Activated T-helper 2 cell treated with anti-CD3 and anti-CD28 coated beads, Interferon-gamma antibody, Interleukin-2, Interleukin-4, amounts not matched to agents 10 μg/mL and 5 μg/mL and 100 μg/mL, durations not matched to agents 14 hours and 24 hours and 36 hours (primary cell): ENCODE results near the gene PORCN. TPM values are rescaled to one million over a fixed set of nuclear protein-coding genes. Genes with fewer than 3 reads are reported as not detected.
A peak's percentile ranks its signal among the peaks of the same experiment; 100 is the strongest.

Experiments
- DNase-seq: peaks from one replicate; pipeline ENCODE4 v3.0.0; 2021; ENCODE audit warnings: low spot score
- H3K27ac Mint-ChIP-seq: one replicate; pipeline ENCODE4 v1.8.0; 2021; ENCODE audit warnings: mixed read lengths
- H3K27me3 Mint-ChIP-seq: one replicate; pipeline ENCODE4 v1.8.0; 2021; ENCODE audit warnings: low read depth, mixed read lengths
- H3K36me3 Mint-ChIP-seq: one replicate; pipeline ENCODE4 v1.8.0; 2021; ENCODE audit warnings: low read depth, mixed read lengths
- H3K4me1 Mint-ChIP-seq: one replicate; pipeline ENCODE4 v1.8.0; 2021; ENCODE audit warnings: low read depth, mixed read lengths
- H3K4me3 Mint-ChIP-seq: one replicate; pipeline ENCODE4 v1.8.0; 2021; ENCODE audit warnings: low read depth, mild to moderate bottlenecking, moderate library complexity, mixed read lengths
- H3K9me3 Mint-ChIP-seq: one replicate; pipeline ENCODE4 v1.8.0; 2021; ENCODE audit warnings: mixed read lengths
- intact Hi-C: fragments of 100-400 bp; cut with micrococcal nuclease; formaldehyde crosslinking; loops from one replicate; pipeline ENCODE4 v1.15.1; 2023
- total RNA-seq: library from RNA; stranded (reverse); gene quantifications from 2 replicates; pipeline ENCODE4 v1.2.3, GENCODE V29; 2022

Gene PORCN
- 16.5 and 17.7 TPM in 2 replicates for total RNA-seq

- peaks cover 12% of the 10 kb centered on the region for H3K36me3 Mint-ChIP-seq
- H3K4me1 Mint-ChIP-seq, result peaks cover 22% of the 10 kb centered on the region
- peak within 1 kb of the TSS; percentile 87 for H3K27ac Mint-ChIP-seq
- H3K4me3 Mint-ChIP-seq, result peak within 1 kb of the TSS; percentile 93
- intact Hi-C loops, result loop anchor here (1.0 kb wide), 2 partner anchors 13 to 31 kb away; partner anchors contain the start of genes EBP and TBC1D25
- no peaks in the 10 kb centered on the region for H3K9me3 Mint-ChIP-seq
- no peaks in the 10 kb centered on the region for H3K27me3 Mint-ChIP-seq
- DNase-seq, result peak; percentile 71
Observed at GRCh38 chrX:48508400-48509244, at the start of gene PORCN. Gene PORCN, plus strand, starts transcription at chrX:48508992. Its CDS starts 829 bp downstream, at chrX:48509821.

DNA sequence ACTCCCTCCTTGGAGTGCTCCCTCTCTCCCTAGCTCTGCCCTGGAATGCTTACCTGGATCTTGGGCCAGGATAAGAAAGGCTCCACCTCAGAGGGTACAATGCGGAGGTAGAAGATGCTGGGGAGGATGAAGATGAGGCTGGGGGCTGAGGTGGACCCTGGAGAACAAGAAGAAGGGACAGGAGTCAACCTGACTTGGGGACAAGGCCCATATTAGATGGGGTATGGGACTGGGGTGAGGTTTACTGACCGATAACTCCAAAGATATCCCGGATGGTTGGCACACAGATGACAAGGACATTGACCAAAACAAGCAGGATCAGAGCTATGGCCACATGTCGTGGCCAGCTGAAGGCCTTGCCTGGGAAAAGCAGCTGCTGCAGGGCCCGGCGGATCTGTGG lies 49.3 kb upstream of the PORCN start:
- Mint-ChIP-seq H3K9me3 (no peaks in the 10 kb centered on the region), H3K4me3 (no peak overlapping the region), H3K4me1 (peaks cover 10% of the 10 kb centered on the region), H3K27me3 (no peaks in the 10 kb centered on the region), H3K36me3 (peaks cover 50% of the 10 kb centered on the region), H3K27ac (no peak overlapping the region)
- DNase-seq, result no peak
- intact Hi-C loops, result no loop called here

DNA sequence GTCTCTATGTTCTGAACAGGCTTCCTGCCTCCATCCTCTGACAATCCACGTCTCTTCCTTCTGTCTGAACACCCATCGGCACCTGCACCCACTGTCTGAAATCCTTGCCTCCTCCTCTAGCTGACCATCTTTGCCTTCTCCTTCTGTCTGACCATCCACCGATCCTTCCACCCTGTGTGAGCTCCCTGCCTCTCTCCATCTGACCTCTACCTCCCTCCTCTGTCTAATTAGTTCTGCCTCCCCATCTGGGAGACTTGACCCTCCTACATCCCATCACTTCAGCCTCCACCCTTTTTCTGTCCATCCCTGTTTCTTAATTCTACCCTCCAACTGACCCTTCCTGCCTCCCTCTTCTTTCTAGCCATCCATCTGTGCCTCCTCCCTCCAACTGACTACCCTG lies 48.8 kb upstream of the PORCN start:
- Mint-ChIP-seq H3K27me3 (no peaks in the 10 kb centered on the region), H3K9me3 (no peaks in the 10 kb centered on the region), H3K4me3 (no peak overlapping the region), H3K36me3 (peaks cover 53% of the 10 kb centered on the region), H3K4me1 (peaks cover 12% of the 10 kb centered on the region), H3K27ac (no peak overlapping the region)
- DNase-seq, result no peak
- intact Hi-C loops, result no loop called here

DNA sequence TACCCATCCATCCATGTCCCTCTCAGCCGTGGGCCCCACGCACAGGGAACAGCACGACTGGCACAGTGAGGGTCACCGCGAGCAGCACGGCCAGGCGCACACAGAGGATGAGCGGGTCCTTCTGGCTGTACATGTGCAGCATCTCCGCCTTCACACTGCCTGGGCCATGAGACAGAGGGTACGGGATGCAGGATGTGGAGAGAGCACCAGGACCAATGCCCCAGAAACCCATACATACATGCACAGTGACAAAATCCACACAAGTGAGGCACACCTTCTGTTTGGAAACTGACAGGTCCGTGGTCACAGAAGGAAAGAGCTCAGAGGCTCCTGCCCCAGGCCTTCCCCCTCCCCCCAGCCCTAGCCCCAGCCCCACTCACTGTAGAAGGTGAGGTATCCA lies 48.2 kb upstream of the PORCN start:
- Mint-ChIP-seq H3K9me3 (no peaks in the 10 kb centered on the region), H3K4me1 (peaks cover 17% of the 10 kb centered on the region), H3K36me3 (peaks cover 59% of the 10 kb centered on the region), H3K27me3 (no peaks in the 10 kb centered on the region), H3K4me3 (no peak overlapping the region), H3K27ac (no peak overlapping the region)
- DNase-seq, result no peak
- intact Hi-C loops, result no loop called here

DNA sequence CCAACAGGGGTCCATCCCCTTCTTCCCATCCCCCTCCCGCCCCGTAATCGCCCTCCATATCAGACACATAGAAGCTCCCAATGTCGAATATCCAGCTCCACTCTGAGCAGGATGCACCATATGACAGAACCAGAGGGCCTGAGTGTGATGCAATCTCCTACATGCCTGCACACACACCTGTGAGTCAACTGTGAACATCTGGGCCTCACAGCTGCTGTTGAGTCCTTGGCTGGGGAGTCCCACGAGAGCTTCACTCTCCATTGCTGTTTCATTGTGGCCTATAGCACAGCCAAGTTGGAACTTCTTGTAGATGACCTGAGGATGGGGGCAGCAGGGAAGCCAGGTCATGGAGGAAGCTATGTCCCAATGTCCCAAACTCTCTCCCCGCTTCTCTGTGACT lies 47.0 kb upstream of the PORCN start:
- no peak overlapping the region for H3K4me3 Mint-ChIP-seq
- H3K4me1 Mint-ChIP-seq, result peaks cover 22% of the 10 kb centered on the region
- DNase-seq, result no peak
- peaks cover 69% of the 10 kb centered on the region for H3K36me3 Mint-ChIP-seq
- no peak overlapping the region for H3K27ac Mint-ChIP-seq
- intact Hi-C loops, result no loop called here
- H3K9me3 Mint-ChIP-seq, result no peaks in the 10 kb centered on the region
- H3K27me3 Mint-ChIP-seq, result no peaks in the 10 kb centered on the region

GRCh38 chrX:48465336-48465933 lies 43.4 kb upstream of the PORCN start:
- H3K27me3 Mint-ChIP-seq, result no peaks in the 10 kb centered on the region
- peak overlapping the region; percentile 43 for H3K4me3 Mint-ChIP-seq
- peaks cover 64% of the 10 kb centered on the region for H3K36me3 Mint-ChIP-seq
- no peak for DNase-seq
- peaks cover 32% of the 10 kb centered on the region for H3K4me1 Mint-ChIP-seq
- peak overlapping the region; percentile 67 for H3K27ac Mint-ChIP-seq
- H3K9me3 Mint-ChIP-seq, result no peaks in the 10 kb centered on the region
- intact Hi-C loops, result no loop called here

- Mint-ChIP-seq H3K36me3 (peaks cover 54% of the 10 kb centered on the region), H3K9me3 (no peaks in the 10 kb centered on the region), H3K27me3 (no peaks in the 10 kb centered on the region), H3K27ac (peak overlapping the region; percentile 46), H3K4me3 (peak overlapping the region; percentile 93), H3K4me1 (peaks cover 32% of the 10 kb centered on the region)
- no peak for DNase-seq
- intact Hi-C loops, result no loop called here
Observed at GRCh38 chrX:48466696-48467095, 42.1 kb upstream of the PORCN start.

DNA sequence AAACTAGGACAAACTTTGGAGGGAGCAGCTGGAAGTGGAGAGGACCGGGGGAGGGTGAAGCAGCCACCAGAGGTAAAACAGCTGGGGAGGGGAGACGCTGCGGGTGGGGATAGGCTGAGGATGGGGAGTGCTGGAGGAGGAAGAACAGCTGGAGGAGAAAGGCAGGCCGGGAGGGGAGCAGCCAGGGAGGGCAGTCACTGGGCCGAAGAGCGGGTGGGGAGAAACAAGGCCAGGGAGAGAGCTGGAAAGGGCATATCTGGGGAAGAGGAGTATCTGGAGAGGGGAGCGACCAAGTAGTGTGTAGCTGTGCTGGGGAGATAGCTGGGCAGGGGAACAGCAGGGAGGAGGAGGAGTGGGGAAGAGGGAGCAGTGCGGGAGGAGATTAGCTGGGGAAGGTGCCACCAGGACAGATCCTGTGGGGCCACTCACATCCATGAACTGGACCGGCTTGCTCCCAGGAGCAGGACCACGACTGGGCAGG lies 41.5 kb upstream of the PORCN start:
- intact Hi-C loops, result no loop called here
- Mint-ChIP-seq H3K27ac (peak overlapping the region; percentile 46), H3K36me3 (peaks cover 50% of the 10 kb centered on the region), H3K4me1 (peaks cover 32% of the 10 kb centered on the region), H3K27me3 (no peaks in the 10 kb centered on the region), H3K4me3 (peak overlapping the region; percentile 93), H3K9me3 (no peaks in the 10 kb centered on the region)
- DNase-seq, result no peak

GRCh38 chrX:48468247-48468671 lies 40.5 kb upstream of the PORCN start:
- Mint-ChIP-seq H3K27me3 (no peaks in the 10 kb centered on the region), H3K36me3 (peaks cover 43% of the 10 kb centered on the region), H3K27ac (peak overlapping the region; percentile 93), H3K4me3 (peak overlapping the region; percentile 93), H3K9me3 (no peaks in the 10 kb centered on the region), H3K4me1 (peaks cover 29% of the 10 kb centered on the region)
- DNase-seq, result no peak
- intact Hi-C loops, result no loop called here

GRCh38 chrX:48468693-48469691 lies 39.8 kb upstream of the PORCN start:
- Mint-ChIP-seq H3K27me3 (no peaks in the 10 kb centered on the region), H3K27ac (peak overlapping the region; percentile 93), H3K4me1 (peaks cover 28% of the 10 kb centered on the region), H3K36me3 (peaks cover 41% of the 10 kb centered on the region), H3K9me3 (no peaks in the 10 kb centered on the region), H3K4me3 (peak overlapping the region; percentile 93)
- intact Hi-C loops, result no loop called here
- peak; percentile 19 for DNase-seq

DNA sequence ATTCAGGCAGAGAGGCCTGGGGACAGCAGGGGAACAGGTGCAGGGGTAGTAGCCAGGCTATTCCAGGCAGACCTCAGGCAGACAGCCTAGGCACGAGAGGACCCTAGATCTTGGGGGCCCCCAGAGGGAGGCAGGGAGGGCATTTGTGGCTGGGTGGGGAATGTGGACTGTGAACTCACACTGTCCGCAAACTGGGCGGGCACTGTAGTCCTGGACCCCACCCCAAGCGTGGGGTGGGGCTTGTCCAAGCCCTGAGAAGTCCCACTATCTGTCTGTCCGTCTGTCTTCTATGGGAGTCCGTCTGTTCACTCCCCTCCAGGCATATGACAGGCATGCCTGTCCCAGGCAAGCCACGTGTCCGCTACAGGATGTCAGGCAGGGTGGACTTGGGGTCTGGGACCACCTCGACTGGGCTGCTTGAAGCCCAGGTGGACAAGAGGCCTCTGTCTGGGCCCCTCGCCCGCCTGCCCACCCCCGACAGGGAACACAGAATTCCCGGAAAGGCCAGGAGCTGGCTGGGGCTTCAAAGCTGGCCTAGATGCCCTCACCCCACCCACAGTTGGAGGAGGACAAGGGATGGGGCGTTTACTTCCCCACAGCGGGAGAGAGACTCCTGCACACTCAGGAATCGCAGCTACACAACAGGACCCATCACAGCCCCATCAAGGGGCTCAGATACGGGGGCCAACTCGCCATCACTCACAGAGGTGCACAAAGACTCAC lies 38.5 kb upstream of the PORCN start, which contains the start of gene SLC38A5:
TSS of gene SLC38A5 (minus strand) at position 151 of the 723 bp plus-strand sequence. CDS start 2,336 bp downstream, outside the sequence.
- Mint-ChIP-seq H3K4me3 (peak within 1 kb of the TSS; percentile 93), H3K27me3 (no peaks in the 10 kb centered on the region), H3K36me3 (peaks cover 31% of the 10 kb centered on the region), H3K27ac (peak within 1 kb of the TSS; percentile 93), H3K9me3 (no peaks in the 10 kb centered on the region), H3K4me1 (peaks cover 25% of the 10 kb centered on the region)
- DNase-seq, result no peak
- intact Hi-C loops, result no loop called here

DNA sequence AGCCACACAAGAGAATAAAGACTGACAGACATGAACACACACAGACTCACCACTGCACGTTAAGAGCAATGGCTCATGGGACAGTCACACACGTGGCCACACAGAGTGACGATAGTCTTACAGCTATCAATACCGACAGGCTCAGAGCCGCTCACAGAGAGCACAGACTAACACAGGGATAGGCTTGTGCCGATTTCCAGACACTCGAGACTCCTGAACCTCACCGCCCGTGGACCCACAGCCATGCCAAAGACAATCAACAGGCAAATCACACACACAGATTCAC lies 38.0 kb upstream of the PORCN start:
- no peak overlapping the region for H3K27ac Mint-ChIP-seq
- H3K4me1 Mint-ChIP-seq, result peaks cover 22% of the 10 kb centered on the region
- intact Hi-C loops, result no loop called here
- no peaks in the 10 kb centered on the region for H3K9me3 Mint-ChIP-seq
- no peaks in the 10 kb centered on the region for H3K27me3 Mint-ChIP-seq
- DNase-seq, result no peak
- H3K36me3 Mint-ChIP-seq, result peaks cover 26% of the 10 kb centered on the region
- no peak overlapping the region for H3K4me3 Mint-ChIP-seq
